ENCODE results near the gene LRRC8C. TPM values are rescaled to one million over a fixed set of nuclear protein-coding genes. Genes with fewer than 3 reads are reported as not detected.
"Not testable (repeated sequence)": the region's sequence is repeated elsewhere in the genome, so short reads cannot be mapped to it uniquely, and the experiment has no call there.

LRRC8C gene
- total RNA-seq, 1 experiment from 2014 or later, result 8.4 TPM

- Histone ChIP-seq H3K27ac (ENCODE audit: low read depth, low read length) (no peak overlapping the region), H3K4me1 (ENCODE audit: control insufficient read depth in 1 of 2, insufficient read depth in 2 of 2, low read length in 2 of 2) (no peaks in the 10 kb centered on the region), H3K79me2 (ENCODE audit: insufficient read depth, low read length) (no peaks in the 10 kb centered on the region), H3K4me3 (replicated peaks in 1 of 2; ENCODE audit: low read depth in 1 of 2, low read length in 2 of 2) (no peak overlapping the region), H2AFZ (ENCODE audit: low read depth, low read length, poor library complexity, severe bottlenecking) (no peak overlapping the region), H3K9ac (ENCODE audit: low read length) (no peak overlapping the region), H4K20me1 (ENCODE audit: insufficient read depth) (no peaks in the 10 kb centered on the region), H3K36me3 (ENCODE audit: control insufficient read depth in 1 of 2, insufficient read depth in 2 of 2, low read length in 2 of 2) (no peaks in the 10 kb centered on the region), H3K4me2 (ENCODE audit: low read length) (no peak overlapping the region), H3K9me3 (ENCODE audit: control insufficient read depth in 1 of 2, insufficient read depth in 1 of 2, low read depth in 1 of 2, low read length in 2 of 2) (no peaks in the 10 kb centered on the region), H3K9me2 (ENCODE audit: insufficient read depth) (no peaks in the 10 kb centered on the region), H3K27me3 (ENCODE audit: insufficient read depth, low read length) (no peaks in the 10 kb centered on the region)
- ATAC-seq, result no peak
- DNase-seq (ENCODE audit: low read depth, low spot score), result no peak
- intact Hi-C loops (cut with micrococcal nuclease), result no loop called here
- no peak for TF ChIP-seq CBX3 (IDR thresholded peaks at IDR 0.05; ENCODE audit: low read depth)
- RAD21 ChIA-PET (ENCODE audit: low non-redundant PET in 1 of 2, low total read pairs in 2 of 2, uncharacterized antibody in 2 of 2, unreplicated experiment in 2 of 2), result no interaction called here
- no TSS peak for BruUV-seq (replicated peaks)
- CTCF ChIA-PET, result no interaction called here
- POLR2A ChIA-PET, result no interaction called here
Observed at GRCh38 chr1:89704014-89704413, 71.1 kb downstream of the LRRC8C start.

DNA sequence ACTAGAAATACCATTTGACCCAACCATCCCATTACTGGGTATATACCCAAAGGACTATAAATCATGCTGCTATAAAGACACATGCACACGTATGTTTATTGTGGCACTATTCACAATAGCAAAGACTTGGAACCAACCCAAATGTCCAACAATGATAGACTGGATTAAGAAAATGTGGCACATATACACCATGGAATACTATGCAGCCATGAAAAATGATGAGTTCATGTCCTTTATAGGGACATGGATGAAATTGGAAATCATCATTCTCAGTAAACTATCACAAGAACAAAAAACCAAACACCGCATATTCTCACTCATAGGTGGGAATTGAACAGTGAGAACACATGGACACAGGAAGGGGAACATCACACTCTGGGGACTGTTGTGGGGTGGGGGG is 72.0 kb downstream of the LRRC8C start:
- H3K4me1 ChIP-seq (ENCODE audit: control insufficient read depth in 1 of 2, insufficient read depth in 2 of 2, low read length in 2 of 2); H3K27me3 ChIP-seq (ENCODE audit: insufficient read depth, low read length); H2AFZ ChIP-seq (ENCODE audit: low read depth, low read length, poor library complexity, severe bottlenecking); BruUV-seq (replicated peaks); POLR2A ChIA-PET; RAD21 ChIA-PET (ENCODE audit: low non-redundant PET in 1 of 2, low total read pairs in 2 of 2, uncharacterized antibody in 2 of 2, unreplicated experiment in 2 of 2); H3K36me3 ChIP-seq (ENCODE audit: control insufficient read depth in 1 of 2, insufficient read depth in 2 of 2, low read length in 2 of 2); DNase-seq (ENCODE audit: low read depth, low spot score); H3K9me2 ChIP-seq (ENCODE audit: insufficient read depth); H3K79me2 ChIP-seq (ENCODE audit: insufficient read depth, low read length); H3K4me2 ChIP-seq (ENCODE audit: low read length); H3K4me3 ChIP-seq (replicated peaks in 1 of 2; ENCODE audit: low read depth in 1 of 2, low read length in 2 of 2); intact Hi-C loops (cut with micrococcal nuclease); H3K9ac ChIP-seq (ENCODE audit: low read length); H3K27ac ChIP-seq (ENCODE audit: low read depth, low read length); CTCF ChIA-PET; H3K9me3 ChIP-seq (ENCODE audit: control insufficient read depth in 1 of 2, insufficient read depth in 1 of 2, low read depth in 1 of 2, low read length in 2 of 2); ATAC-seq; H4K20me1 ChIP-seq (ENCODE audit: insufficient read depth): not testable (repeated sequence)

GRCh38 chr1:89705901-89706699 is 73.2 kb downstream of the LRRC8C start:
- ATAC-seq (no peak), DNase-seq (ENCODE audit: low read depth, low spot score) (no peak)
- Histone ChIP-seq H3K9ac (ENCODE audit: low read length) (no peak overlapping the region), H3K36me3 (ENCODE audit: control insufficient read depth in 1 of 2, insufficient read depth in 2 of 2, low read length in 2 of 2) (no peaks in the 10 kb centered on the region), H3K4me1 (ENCODE audit: control insufficient read depth in 1 of 2, insufficient read depth in 2 of 2, low read length in 2 of 2) (no peaks in the 10 kb centered on the region), H3K27me3 (ENCODE audit: insufficient read depth, low read length) (no peaks in the 10 kb centered on the region), H4K20me1 (ENCODE audit: insufficient read depth) (no peaks in the 10 kb centered on the region), H3K79me2 (ENCODE audit: insufficient read depth, low read length) (no peaks in the 10 kb centered on the region), H2AFZ (ENCODE audit: low read depth, low read length, poor library complexity, severe bottlenecking) (no peak overlapping the region), H3K4me3 (replicated peaks in 1 of 2; ENCODE audit: low read depth in 1 of 2, low read length in 2 of 2) (no peak overlapping the region), H3K27ac (ENCODE audit: low read depth, low read length) (no peak overlapping the region), H3K9me3 (ENCODE audit: control insufficient read depth in 1 of 2, insufficient read depth in 1 of 2, low read depth in 1 of 2, low read length in 2 of 2) (no peaks in the 10 kb centered on the region), H3K4me2 (ENCODE audit: low read length) (no peak overlapping the region), H3K9me2 (ENCODE audit: insufficient read depth) (no peaks in the 10 kb centered on the region)
- no TSS peak for BruUV-seq (replicated peaks)
- no peak for TF ChIP-seq FOSL1 (IDR thresholded peaks at IDR 0.05; ENCODE audit: low read depth)
- ChIA-PET CTCF (no interaction called here), RAD21 (ENCODE audit: low non-redundant PET in 1 of 2, low total read pairs in 2 of 2, uncharacterized antibody in 2 of 2, unreplicated experiment in 2 of 2) (no interaction called here), POLR2A (no interaction called here)
- intact Hi-C loops (cut with micrococcal nuclease), result no loop called here

Measured in HCT116 (cell line).